ENCODE data around the gene ADARB2.

DNA sequence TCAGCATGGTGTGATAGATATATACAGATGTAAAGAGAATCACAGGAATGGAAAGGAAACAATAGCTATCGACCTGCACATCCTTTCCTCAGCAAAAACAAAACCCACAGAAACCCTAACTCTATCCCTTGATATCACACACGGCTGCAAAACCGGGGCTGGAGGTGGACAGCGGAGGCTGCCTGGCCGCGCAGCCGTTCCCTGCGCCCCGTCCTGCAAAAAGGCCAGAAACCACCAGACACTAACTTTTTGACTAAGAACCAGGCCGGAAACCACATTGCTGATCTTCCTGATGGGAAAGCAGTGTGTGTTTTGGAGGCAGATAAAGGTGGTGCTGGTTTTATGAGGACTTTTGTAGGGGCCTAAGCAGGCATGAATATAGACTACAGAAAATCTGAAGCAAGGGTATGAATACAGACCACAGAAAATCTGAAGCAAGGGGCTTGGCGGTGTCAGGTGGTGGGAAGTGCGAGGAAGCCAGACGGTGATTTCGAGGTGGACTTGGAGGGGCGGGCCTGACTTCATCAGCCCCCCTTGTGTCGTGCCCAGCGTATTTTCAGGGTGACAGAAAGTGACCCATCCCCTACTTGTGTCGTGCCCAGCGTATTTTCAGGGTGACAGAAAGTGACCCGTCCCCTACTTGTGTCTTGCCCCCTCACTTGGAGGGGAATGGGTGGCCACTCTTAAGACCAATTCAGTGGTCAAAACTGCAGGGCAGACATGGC is 557.8 kb downstream of the ADARB2 start:
- TF ChIP-seq CTCF (IDR thresholded peaks at IDR 0.05) (no peak), POLR2A (IDR thresholded peaks at IDR 0.05) (no peak)

Data from testis (tissue), 2 donors.